Measurements from ENCODE around the gene UBE3B.
"Not testable (repeated sequence)": the region's sequence is repeated elsewhere in the genome, so short reads cannot be mapped to it uniquely, and the experiment has no call there.

UBE3B gene

DNA sequence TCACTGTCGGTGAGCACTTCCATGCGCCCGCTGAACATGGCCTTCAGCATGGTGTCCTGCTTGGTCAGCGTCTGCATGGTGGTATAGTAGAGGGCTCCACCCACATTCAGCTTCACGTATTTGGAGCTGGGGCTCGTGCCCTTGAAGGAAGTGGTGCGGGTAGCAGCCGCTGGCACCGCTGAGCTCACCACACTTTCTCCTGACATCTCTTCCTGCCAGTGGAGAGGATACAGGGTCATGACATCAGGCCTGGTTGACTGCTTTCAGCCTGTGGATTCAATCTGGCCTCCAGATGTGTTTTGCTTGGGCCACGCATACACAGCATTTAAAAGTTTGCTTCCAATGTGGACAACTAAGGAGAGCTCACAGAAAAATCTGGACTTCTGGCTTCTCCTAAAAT is 7.9 kb upstream of the UBE3B start:
- Histone ChIP-seq H3K9me3 (no peaks in the 10 kb centered on the region), H3K4me1 (ENCODE audit: control insufficient read depth in 1 of 2, insufficient read depth in 1 of 2, low read depth in 1 of 2, low read length in 1 of 2) (no peaks in the 10 kb centered on the region), H3K36me3 (peaks cover 47% of the 10 kb centered on the region), H3K27me3 (no peaks in the 10 kb centered on the region), H3K4me3 (ENCODE audit: low read depth in 1 of 2, low read length in 1 of 2) (no peak overlapping the region), H3K27ac (no peak overlapping the region)
- TF ChIP-seq, protein P1, sequence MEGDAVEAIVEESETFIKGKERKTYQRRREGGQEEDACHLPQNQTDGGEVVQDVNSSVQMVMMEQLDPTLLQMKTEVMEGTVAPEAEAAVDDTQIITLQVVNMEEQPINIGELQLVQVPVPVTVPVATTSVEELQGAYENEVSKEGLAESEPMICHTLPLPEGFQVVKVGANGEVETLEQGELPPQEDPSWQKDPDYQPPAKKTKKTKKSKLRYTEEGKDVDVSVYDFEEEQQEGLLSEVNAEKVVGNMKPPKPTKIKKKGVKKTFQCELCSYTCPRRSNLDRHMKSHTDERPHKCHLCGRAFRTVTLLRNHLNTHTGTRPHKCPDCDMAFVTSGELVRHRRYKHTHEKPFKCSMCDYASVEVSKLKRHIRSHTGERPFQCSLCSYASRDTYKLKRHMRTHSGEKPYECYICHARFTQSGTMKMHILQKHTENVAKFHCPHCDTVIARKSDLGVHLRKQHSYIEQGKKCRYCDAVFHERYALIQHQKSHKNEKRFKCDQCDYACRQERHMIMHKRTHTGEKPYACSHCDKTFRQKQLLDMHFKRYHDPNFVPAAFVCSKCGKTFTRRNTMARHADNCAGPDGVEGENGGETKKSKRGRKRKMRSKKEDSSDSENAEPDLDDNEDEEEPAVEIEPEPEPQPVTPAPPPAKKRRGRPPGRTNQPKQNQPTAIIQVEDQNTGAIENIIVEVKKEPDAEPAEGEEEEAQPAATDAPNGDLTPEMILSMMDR (IDR thresholded peaks at IDR 0.05), result no peak

DNA sequence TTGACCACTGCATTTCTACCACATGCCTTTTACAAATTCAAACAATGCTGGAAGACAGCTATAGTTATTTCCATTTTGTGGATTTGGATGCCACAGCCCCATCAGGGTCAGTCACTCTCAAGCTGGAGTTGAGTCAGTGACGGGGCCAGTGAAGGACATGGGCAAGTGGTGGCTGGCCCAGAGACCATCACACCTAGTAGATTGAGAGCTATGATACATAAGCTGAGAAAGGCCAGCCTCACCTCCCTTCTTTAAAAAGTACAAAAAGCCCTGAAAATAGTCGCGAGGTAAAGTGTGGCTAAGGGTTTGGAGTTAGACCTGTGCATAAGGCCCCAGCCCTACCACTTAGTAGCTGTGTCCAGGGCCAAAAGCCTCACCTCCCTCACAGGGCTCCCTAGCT is 4.4 kb upstream of the UBE3B start:
- H3K4me1 ChIP-seq (ENCODE audit: control insufficient read depth in 1 of 2, insufficient read depth in 1 of 2, low read depth in 1 of 2, low read length in 1 of 2), result peaks cover 14 to 15% of the 10 kb centered on the region in 2 experiments
- peaks cover 17% of the 10 kb centered on the region for H3K36me3 ChIP-seq
- H3K27ac ChIP-seq, result no peak overlapping the region
- TF ChIP-seq, protein P1 (IDR thresholded peaks at IDR 0.05), result no peak
- no peak overlapping the region for H3K4me3 ChIP-seq (ENCODE audit: low read depth in 1 of 2, low read length in 1 of 2)
- H3K9me3 ChIP-seq, result no peaks in the 10 kb centered on the region
- no peaks in the 10 kb centered on the region for H3K27me3 ChIP-seq

GRCh38 chr12:109473526-109474270 is 3.7 kb upstream of the UBE3B start:
- H3K9me3 ChIP-seq; H3K27ac ChIP-seq; H3K4me3 ChIP-seq (ENCODE audit: low read depth in 1 of 2, low read length in 1 of 2); H3K27me3 ChIP-seq: not testable (repeated sequence)
- Histone ChIP-seq H3K4me1 (ENCODE audit: control insufficient read depth in 1 of 2, insufficient read depth in 1 of 2, low read depth in 1 of 2, low read length in 1 of 2) (peaks cover 20 to 22% of the 10 kb centered on the region in 2 experiments), H3K36me3 (peaks cover 13% of the 10 kb centered on the region)

GRCh38 chr12:109475121-109475520 is 2.3 kb upstream of the UBE3B start:
- H3K27ac ChIP-seq, result no peak overlapping the region
- H3K36me3 ChIP-seq, result peaks cover 3% of the 10 kb centered on the region
- no peaks in the 10 kb centered on the region for H3K9me3 ChIP-seq
- peaks cover 25 to 26% of the 10 kb centered on the region in 2 experiments for H3K4me1 ChIP-seq (ENCODE audit: control insufficient read depth in 1 of 2, insufficient read depth in 1 of 2, low read depth in 1 of 2, low read length in 1 of 2)
- H3K27me3 ChIP-seq, result no peaks in the 10 kb centered on the region
- TF ChIP-seq, protein P1 (IDR thresholded peaks at IDR 0.05), result no peak
- no peak overlapping the region for H3K4me3 ChIP-seq (ENCODE audit: low read depth in 1 of 2, low read length in 1 of 2)

DNA sequence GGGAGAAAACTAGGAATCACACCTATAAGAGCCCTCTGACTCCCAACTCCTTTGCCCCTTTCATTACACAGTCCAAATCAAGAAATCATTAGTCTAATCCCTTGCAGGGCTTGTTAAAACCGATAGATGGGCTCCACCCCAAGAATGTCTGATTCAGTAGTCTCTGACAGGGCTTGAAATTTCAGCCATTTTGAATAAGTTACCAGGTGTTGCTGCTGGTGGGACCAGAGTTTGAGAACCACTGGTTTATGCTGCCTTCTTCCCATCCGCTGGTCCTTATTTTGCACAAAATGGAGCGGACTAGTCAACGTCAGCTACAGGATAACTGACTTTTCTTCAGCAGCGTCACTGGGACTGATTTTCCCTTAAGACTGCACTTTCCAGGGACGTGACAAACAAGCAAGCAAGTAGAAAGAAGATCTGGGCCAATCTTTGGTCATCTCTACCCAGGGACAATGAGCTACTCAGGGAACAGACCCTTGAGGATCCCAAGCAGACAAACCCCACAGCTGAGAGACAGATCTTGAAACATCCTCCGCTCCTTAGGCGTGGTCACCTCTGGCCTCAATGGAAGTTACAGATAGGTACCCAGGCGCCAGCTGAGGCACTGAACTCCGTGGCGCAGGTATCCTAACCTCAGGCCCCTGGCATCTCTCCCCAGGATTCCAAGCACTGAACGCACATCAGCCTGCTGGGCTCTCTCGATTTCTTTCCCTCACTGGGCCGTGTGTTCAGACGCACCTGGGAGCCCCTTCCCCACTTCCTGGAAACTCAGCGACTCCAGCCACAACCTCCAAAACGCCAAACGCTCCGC is 1.2 kb upstream of the UBE3B start:
- TF ChIP-seq, protein P1 (IDR thresholded peaks at IDR 0.05), result no peak
- Histone ChIP-seq H3K4me3 (ENCODE audit: low read depth in 1 of 2, low read length in 1 of 2) (peak overlapping the region; percentile 64 to 85), H3K27me3 (no peaks in the 10 kb centered on the region), H3K36me3 (peaks cover 3% of the 10 kb centered on the region), H3K27ac (peak overlapping the region; percentile 93), H3K4me1 (ENCODE audit: control insufficient read depth in 1 of 2, insufficient read depth in 1 of 2, low read depth in 1 of 2, low read length in 1 of 2) (peaks cover 25 to 26% of the 10 kb centered on the region in 2 experiments), H3K9me3 (no peaks in the 10 kb centered on the region)

GRCh38 chr12:109476807-109477184 is 638 bp upstream of the UBE3B start:
- peaks cover 3% of the 10 kb centered on the region for H3K36me3 ChIP-seq
- peak overlapping the region; percentile 64 to 85 for H3K4me3 ChIP-seq (ENCODE audit: low read depth in 1 of 2, low read length in 1 of 2)
- H3K27ac ChIP-seq, result peak overlapping the region; percentile 93
- H3K9me3 ChIP-seq, result no peaks in the 10 kb centered on the region
- H3K27me3 ChIP-seq, result no peaks in the 10 kb centered on the region
- H3K4me1 ChIP-seq (ENCODE audit: control insufficient read depth in 1 of 2, insufficient read depth in 1 of 2, low read depth in 1 of 2, low read length in 1 of 2), result peaks cover 25 to 26% of the 10 kb centered on the region in 2 experiments
- TF ChIP-seq, protein P1 (IDR thresholded peaks at IDR 0.05), result no peak

All from neutrophil (primary cell).